ENCODE measurements around the gene CCNF.
"Not testable (repeated sequence)": the region's sequence is repeated elsewhere in the genome, so short reads cannot be mapped to it uniquely, and the experiment has no call there.

Gene CCNF

DNA sequence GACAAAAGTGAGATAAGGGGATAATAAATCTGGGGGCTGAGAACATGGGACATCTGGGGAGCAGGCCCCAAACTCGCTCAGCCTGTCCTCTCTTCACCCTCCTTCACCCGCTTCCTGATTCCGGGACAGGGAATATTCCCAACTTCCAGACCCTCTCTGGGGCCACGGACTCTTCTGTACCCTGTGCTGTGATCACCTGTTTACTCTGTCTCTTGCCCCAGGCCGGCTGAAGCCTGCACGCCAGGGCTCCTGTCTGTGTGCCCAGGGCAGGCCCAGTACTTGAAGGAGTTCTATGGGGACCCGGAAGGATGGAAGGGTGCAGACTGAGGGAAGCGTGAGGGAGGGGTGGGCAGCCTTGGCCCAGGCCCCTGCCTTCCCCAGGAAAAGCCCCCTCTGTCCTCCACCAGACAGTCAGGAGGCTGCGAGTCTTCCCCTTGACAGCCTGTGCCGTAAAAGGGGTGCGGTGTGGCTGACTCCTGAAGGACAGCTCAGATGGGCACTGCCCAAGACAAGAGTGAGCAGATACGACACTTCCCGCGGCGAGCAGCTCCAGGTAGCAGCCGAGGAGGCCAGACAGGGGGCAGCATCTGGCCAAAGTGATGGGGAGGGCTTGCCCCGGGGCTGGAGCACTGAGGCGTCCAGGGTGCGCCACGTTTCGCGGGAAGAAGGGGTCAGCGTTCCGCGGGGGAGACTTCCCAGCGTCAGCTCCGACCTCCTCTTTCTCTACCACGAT lies 1.0 kb upstream of the CCNF start:
- DNase-seq, result no peak

- no peak for DNase-seq
Observed at GRCh38 chr16:2428784-2429033, 538 bp upstream of the CCNF start.

DNA sequence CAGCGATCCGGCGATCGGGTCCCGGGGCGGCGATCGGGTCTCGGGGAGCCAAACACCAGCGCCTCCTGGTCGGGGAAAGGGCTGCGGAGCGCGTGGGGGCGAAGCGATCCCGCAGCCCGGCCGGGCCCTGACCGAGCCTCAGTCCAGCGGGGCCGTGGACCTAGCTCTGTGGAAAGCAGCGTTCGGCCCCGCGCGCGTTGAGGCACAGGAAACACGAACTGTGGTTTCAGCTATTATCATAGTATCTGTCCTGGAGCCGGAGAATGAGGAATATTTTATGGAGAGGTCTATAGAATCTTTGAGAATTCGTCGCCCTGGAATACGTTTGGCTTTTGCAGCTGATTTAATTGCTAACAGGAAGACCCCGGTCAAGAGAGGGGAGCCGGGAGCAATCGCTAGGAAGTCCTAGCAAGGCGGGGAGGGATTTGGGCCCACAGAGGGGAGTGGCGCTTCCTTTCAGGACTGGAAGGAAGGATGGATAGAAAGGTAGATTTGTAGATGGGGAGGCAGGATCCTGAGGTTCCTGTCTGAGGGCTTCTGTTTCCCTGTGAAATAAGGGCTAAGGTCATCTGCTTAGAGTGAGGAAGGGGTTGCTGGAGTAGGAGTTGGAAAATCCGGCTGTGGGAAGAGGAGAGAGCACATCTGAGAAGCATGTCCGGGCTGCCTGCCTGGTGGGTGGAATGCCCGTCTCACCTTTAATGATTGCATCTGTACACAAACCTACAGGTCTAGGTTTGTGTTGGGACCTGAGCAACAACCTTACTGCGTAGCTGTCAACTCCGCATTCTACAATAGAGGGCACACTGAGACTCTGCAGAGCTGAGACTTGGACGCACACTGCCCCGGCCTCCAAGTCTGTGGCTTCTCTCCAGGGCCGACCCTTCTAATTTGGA lies 770 bp downstream of the CCNF start:
- DNase-seq, result peak; percentile 41

GRCh38 chr16:2432286-2432685 lies 3.0 kb downstream of the CCNF start:
- no peak for DNase-seq

DNA sequence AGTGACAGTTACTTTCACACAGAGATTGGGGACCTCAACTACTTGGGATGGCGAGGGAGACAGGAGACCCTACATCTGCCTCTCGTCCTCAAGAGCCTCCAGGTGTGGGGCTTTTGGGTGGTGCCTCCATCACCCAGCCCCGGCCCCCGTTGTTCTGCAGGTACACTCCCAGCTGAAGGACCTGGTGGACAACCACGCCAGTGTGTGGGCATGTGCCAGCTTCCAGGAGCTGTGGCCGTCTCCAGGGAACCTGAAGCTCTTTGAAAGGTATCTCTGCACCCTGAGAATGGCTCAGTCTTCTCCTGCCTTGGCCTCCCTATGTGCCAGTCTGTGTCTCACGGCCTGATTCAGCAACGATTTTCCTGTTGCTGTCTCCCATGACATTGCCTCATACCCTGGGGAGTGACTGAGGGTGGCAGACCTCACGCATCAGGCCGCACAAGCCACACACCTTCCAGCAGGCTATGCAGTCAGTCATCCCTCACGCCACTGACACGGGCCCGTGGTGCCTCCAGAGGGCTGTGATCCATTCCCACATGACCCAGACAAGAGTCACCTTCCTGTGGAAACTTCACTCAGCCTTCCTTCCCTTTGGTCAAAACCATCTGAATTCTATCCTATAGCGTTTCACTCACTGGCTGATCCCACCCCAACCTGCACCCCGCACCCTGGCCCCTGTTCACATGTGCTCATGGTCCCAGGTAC lies 3.7 kb downstream of the CCNF start:
- no peak for DNase-seq

DNA sequence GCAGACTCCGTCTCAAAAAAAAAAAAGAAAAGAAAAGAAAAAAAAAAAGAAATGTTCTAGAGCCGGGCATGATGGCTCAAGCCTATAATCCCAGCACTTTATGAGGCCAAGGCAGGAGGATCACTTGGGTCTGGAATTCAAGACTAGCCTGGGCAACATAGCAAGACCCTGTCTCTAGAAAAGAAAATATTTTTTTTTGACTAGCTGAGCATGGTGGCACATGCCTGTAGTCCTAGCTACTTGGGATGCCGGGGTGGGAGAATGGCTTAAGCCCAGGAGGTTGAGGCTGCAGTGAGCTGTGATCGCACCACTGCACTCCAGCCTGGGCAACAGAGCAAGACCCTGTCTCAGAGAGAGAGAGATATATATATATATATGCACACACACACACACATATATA lies 6.0 kb downstream of the CCNF start:
- DNase-seq, result not testable (repeated sequence)

- DNase-seq, result no peak
Observed at GRCh38 chr16:2436110-2436509, 6.9 kb downstream of the CCNF start.

DNA sequence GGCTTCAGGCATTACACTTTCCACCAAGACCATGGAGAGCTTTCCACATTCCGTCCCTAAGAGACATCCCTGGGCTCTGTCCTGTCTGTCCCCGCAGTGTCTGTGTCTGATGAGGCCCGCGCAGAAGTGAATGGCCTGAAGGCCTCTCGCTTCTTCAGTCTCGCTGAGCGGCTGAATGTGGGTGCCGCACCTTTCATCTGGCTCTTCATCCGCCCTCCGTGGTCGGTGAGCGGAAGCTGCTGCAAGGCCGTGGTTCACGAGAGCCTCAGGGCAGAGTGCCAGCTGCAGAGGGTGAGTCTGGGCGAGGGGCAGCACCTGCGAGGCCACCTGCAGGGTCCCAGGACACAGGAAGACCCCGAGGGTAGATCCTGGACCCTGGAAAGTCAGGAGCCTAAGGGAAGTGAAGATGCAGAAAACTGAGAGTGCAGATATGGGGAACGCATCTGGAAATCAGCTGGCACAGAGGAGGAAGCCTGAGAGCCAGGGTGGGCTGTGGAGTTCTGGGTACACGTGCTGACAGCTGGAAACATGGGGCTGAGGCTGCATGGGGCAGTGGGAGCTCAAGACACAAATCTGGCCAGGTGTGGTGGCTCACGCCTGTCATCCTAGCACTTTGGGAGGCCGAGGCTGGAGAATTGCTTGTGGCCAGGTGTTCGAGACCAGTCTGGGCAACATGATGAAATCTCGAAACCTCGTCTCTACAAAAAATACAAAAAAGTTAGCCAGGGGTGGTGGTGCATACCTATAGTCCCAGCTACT lies 8.0 kb downstream of the CCNF start:
- no peak for DNase-seq

GRCh38 chr16:2438121-2438520 lies 8.9 kb downstream of the CCNF start:
- DNase-seq, result no peak

- no peak for DNase-seq
Observed at GRCh38 chr16:2439598-2439997, 10.4 kb downstream of the CCNF start.

- not testable (repeated sequence) for DNase-seq
Observed at GRCh38 chr16:2441143-2441804, 12.0 kb downstream of the CCNF start.

DNA sequence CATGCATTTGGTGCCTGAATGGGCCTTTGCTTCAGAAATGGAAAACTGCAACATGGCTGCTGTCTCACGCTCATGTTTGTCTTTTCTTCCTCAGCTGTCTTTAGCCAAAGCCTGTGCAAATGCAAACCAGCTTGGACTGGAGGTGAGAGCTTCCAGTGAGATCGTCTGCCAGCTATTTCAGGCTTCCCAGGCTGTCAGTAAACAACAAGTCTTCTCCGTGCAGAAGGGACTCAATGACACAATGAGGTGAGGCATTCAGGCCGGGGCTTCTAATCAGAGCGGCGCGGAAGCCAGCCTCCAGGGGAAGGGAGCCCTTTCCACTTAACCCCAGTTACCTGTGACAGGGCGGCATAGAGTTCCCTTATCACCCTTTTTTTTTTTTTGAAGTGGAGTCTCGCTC lies 14.3 kb downstream of the CCNF start:
- DNase-seq, result no peak

DNA sequence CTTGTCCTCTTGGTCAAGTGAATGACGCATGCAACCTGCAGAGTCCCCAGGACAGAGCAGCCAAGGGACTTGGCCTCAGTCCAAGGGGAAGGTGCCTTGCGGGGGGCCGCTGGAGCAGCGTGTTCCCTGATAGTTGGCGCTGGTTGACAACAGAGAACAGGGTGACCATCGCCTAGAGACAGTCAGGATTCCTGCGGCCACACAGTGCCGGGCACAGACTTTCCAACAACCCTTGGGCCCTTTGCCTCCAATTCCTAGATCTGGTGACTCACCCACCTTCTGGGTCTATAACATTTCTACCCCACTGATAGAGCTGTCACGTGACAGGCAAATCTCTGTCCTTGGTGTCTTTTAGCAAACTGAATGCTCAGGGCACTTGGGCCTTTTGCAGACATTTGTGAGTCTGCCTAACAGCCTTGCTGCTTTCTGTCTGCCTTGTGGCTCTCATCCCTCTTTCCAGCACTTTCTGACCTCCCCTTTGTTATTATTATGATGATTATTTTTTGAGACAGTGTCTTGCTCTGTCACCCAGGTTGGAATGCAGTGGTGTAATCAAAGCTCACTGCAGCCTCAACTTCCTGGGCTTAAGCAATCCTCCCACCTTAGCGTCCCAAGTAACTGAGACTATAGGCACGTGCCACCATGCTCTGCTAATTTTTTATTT lies 18.8 kb downstream of the CCNF start:
- DNase-seq, result no peak

DNA sequence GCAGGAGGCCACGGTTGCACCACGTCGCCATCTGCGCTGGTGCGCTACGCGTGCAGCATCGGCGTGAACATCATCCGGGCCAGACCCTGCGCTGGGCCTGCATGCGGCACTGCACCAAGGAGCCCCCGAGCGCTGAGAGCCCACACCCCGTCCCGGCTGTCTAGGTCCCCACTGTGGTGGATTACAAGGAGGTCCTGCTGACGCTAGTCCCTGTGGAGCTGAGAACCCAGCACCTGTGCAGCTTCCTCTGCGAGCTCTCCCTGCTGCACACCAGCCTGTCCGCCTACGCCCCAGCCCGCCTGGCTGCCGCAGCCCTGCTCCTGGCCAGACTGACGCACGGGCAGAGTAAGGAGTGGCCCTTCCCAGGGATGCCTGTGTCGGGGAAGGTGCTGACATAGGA lies 19.9 kb downstream of the CCNF start:
- DNase-seq, result no peak

- DNase-seq, result no peak
Observed at GRCh38 chr16:2450535-2450934, 21.3 kb downstream of the CCNF start.

- DNase-seq, result no peak
Observed at GRCh38 chr16:2450975-2451381, 21.7 kb downstream of the CCNF start.

GRCh38 chr16:2451851-2452320 lies 22.6 kb downstream of the CCNF start:
- DNase-seq, result no peak

DNA sequence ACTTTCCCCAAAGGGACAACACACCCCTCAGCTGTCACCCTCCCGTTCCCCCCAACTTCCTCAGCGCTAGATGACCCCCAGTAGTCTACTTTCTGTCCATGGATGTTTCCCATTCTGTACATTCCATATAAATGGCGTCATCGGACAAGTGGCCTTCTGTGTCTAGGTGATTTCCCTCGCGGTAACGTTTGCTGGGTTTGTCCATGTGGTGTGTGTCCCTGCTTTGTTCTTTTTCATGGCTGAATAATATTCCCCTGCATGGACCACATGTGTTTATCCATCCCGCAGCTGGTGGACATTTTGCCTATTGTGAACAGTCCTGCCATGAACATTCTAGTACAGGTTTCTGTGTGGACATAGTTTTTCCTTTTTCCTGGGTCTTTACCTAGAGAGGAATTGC lies 23.4 kb downstream of the CCNF start:
- no peak for DNase-seq

DNA sequence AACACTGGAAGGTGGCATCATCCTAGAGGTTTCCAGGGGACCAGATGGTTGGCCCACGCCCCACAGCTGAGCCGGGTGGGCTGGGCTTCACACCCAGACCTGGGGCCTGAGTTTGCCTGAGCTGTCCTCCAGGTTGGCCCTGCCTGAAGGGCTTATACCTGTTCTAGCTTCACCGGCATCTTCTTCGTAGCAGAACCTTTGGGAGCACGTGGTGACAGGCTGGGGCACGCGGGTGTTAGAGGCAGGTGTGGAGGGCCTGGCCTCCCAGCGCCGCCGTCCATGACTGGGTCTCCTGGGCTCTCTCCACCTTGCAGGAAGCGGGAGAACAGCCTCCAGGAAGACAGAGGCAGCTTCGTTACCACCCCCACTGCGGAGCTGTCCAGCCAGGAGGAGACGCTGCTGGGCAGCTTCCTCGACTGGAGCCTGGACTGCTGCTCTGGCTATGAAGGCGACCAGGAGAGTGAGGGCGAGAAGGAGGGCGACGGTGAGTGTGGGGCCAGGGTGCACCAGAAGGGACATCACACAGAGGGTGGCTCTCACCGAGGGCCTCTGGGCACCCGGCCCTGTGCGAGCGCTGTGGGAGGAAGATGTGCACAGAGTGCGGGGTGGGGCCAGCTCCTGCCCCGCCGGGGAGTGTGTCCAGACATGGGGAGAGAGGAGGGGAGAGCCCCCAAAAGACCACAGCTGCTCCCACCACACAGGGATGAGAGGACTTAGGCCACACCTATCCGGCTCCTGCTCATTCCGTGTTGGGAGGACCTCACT lies 26.0 kb downstream of the CCNF start:
- no peak for DNase-seq

- DNase-seq, result no peak
Observed at GRCh38 chr16:2456551-2457153, 27.4 kb downstream of the CCNF start.

DNA sequence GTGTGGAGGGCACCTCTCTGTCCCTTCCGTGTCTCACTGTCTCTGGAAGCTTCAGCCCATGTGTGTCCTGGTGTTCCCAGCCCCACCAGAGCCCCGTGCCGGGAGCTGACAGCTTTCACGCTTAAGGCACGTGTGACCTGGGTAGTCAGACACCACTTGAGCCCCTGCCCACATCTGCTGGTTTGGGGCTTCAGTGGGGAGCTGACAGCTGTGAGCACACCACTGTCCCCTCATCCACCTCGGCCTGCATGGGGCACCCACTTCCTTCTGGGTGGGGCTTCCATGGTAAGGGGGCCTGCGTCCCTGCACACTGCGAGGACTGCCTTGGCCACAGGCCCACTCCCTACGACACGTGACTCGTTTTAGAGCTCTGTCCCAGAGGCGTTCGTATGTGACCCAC lies 28.0 kb downstream of the CCNF start:
- DNase-seq, result no peak

All from activated CD4-positive, alpha-beta T cell treated with anti-CD3 and anti-CD28 coated beads, Interleukin-2, Interleukin-6, amounts not matched to agents 100 ng/mL and 50 ng/mL, durations not matched to agents 16 hours and 8 hours (primary cell).